HepG2 (cell line): ENCODE data around the gene CALHM5. TPM values are rescaled to one million over a fixed set of nuclear protein-coding genes. Genes with fewer than 3 reads are reported as not detected.
A peak's percentile ranks its signal among the peaks of the same experiment; 100 is the strongest.

Source experiments
- ATF7-NPFF ChIP-seq: sonication (generic); formaldehyde crosslinking; IDR thresholded peaks from 2 replicates; pipeline ENCODE4 v1.8.1; 2023; ENCODE audit warnings: mild to moderate bottlenecking, low read depth, missing genetic modification reagents, moderate library complexity
- CBFB ChIP-seq: sonication (generic); formaldehyde crosslinking; IDR thresholded peaks from 2 replicates; pipeline ENCODE4 v1.4.0; 2020; ENCODE audit warnings: missing genetic modification reagents
- ELK4 ChIP-seq: sonication (generic); formaldehyde crosslinking; IDR thresholded peaks from 2 replicates; pipeline ENCODE4 v1.9.0; 2021; ENCODE audit warnings: missing genetic modification reagents, borderline replicate concordance
- ETS1 ChIP-seq: sonication (generic); formaldehyde crosslinking; IDR thresholded peaks from 2 replicates; pipeline ENCODE4 v1.4.0; 2020; ENCODE audit warnings: missing genetic modification reagents
- ETV5 ChIP-seq: IDR thresholded peaks from 2 replicates; pipeline ENCODE4 v1.6.1; 2018; ENCODE audit warnings: missing biosample characterization, missing genetic modification reagents, inconsistent platforms, borderline replicate concordance
- FOXM1 ChIP-seq: sonication (generic); formaldehyde crosslinking; IDR thresholded peaks from 2 replicates; pipeline ENCODE4 v1.5.0; 2020; ENCODE audit warnings: missing genetic modification reagents
- FUBP1 ChIP-seq: sonication (generic); formaldehyde crosslinking; IDR thresholded peaks from 2 replicates; pipeline ENCODE4 v1.5.1; 2020; ENCODE audit warnings: missing genetic modification reagents, mild to moderate bottlenecking, borderline replicate concordance
- HCFC1 ChIP-seq: fragments of 150-350 bp; IDR thresholded peaks from 2 replicates; pipeline ENCODE4 v1.6.1; 2014; ENCODE audit warnings: low read depth, low read length
- MAX ChIP-seq: IDR thresholded peaks from 2 replicates; pipeline ENCODE4 v1.6.1; 2012; ENCODE audit warnings: inconsistent platforms
- MYC ChIP-seq: sonication (generic); formaldehyde crosslinking; IDR thresholded peaks from 2 replicates; pipeline ENCODE4 v1.9.0; 2021; ENCODE audit warnings: missing genetic modification reagents, borderline replicate concordance
- RAD51 ChIP-seq: fragments of 450-650 bp; IDR thresholded peaks from 2 replicates; pipeline ENCODE4 v1.6.1; 2016; ENCODE audit warnings: borderline replicate concordance
- SNRNP70 ChIP-seq: fragments of 200-400 bp; formaldehyde crosslinking; IDR thresholded peaks from 2 replicates; pipeline ENCODE4 v1.6.1; 2017; ENCODE audit warnings: mild to moderate bottlenecking, low read depth, low read length, moderate library complexity
- TBX2 ChIP-seq: sonication (generic); formaldehyde crosslinking; IDR thresholded peaks from 2 replicates; pipeline ENCODE4 v1.5.0; 2020; ENCODE audit warnings: missing genetic modification reagents, mild to moderate bottlenecking, borderline replicate concordance
- TOPORS ChIP-seq: sonication (generic); formaldehyde crosslinking; IDR thresholded peaks from 2 replicates; pipeline ENCODE4 v1.8.0; 2023; ENCODE audit warnings: mild to moderate bottlenecking, missing genetic modification reagents
- ZGPAT ChIP-seq: IDR thresholded peaks from 2 replicates; pipeline ENCODE4 v1.6.1; 2016; ENCODE audit warnings: mild to moderate bottlenecking
- ZNF121 ChIP-seq: sonication (generic); formaldehyde crosslinking; IDR thresholded peaks from 2 replicates; pipeline ENCODE4 v1.5.0; 2020; ENCODE audit warnings: mild to moderate bottlenecking, missing genetic modification reagents
- ZNF160 ChIP-seq: sonication (generic); formaldehyde crosslinking; IDR thresholded peaks from 2 replicates; pipeline ENCODE4 v1.8.0; 2022; ENCODE audit warnings: mild to moderate bottlenecking, inconsistent platforms, missing genetic modification reagents
- ZNF17 ChIP-seq: sonication (generic); formaldehyde crosslinking; IDR thresholded peaks from 2 replicates; pipeline ENCODE4 v1.5.0; 2020; ENCODE audit warnings: mild to moderate bottlenecking, missing genetic modification reagents
- ZNF296 ChIP-seq: sonication (generic); formaldehyde crosslinking; conservative IDR thresholded peaks from 2 replicates; pipeline ENCODE4 v1.5.0; 2020; ENCODE audit warnings: mild to moderate bottlenecking, missing genetic modification reagents
- ZNF737 ChIP-seq: sonication (generic); formaldehyde crosslinking; IDR thresholded peaks from 2 replicates; pipeline ENCODE4 v1.5.0; 2020; ENCODE audit warnings: missing genetic modification reagents, mild to moderate bottlenecking, borderline replicate concordance
- ZNF770 ChIP-seq: sonication (generic); formaldehyde crosslinking; IDR thresholded peaks from 2 replicates; pipeline ENCODE4 v1.5.0; 2020; ENCODE audit warnings: mild to moderate bottlenecking, missing genetic modification reagents
- ZNF775 ChIP-seq: sonication (generic); formaldehyde crosslinking; IDR thresholded peaks from 2 replicates; pipeline ENCODE4 v1.4.0; 2020; ENCODE audit warnings: missing genetic modification reagents, mild to moderate bottlenecking, moderate library complexity, borderline replicate concordance
- polyA plus RNA-seq, 8 experiments: library from polyadenylated mRNA; depleted of rRNA in 3 of 8; stranded (reverse) in 7 of 8; unstranded in 1 of 8; fragments of >200 nt; fragmentation: Illumina TruSeq in 4 of 8; extraction: Trizol in 4 of 8; gene quantifications; 2 replicates each; pipeline versions ENCODE4 v1.2.1 to v1.2.3, GENCODE V29; 2011 to 2016; ENCODE audit warnings: low read depth in 4 of 8, missing spikeins in 1 of 8, mixed read lengths in 1 of 8; ENCODE audit not compliant: insufficient read depth in 1 of 8
- total RNA-seq, 5 experiments: library from RNA; depleted of rRNA; stranded (reverse); fragments of >200 nt; fragmentation: Illumina TruSeq; extraction: Trizol; gene quantifications; 2 replicates each; pipeline ENCODE4 v1.2.3, GENCODE V29; 2016; ENCODE audit warnings: low read depth in 1 of 5

CALHM5 gene
- total and polyA plus RNA-seq, 2 of the 13 experiments (the other 11 are each of a cell fraction or from before 2014, with no cell fraction given) = not detected

- TF ChIP-seq ELK4 (CRISPR knock-in tag) = no peak
- no peak for TF ChIP-seq FUBP1
- TF ChIP-seq ZNF160 = peak; percentile 95
- peak; percentile 92 for TF ChIP-seq ZNF770 (CRISPR knock-in tag)
- no peak for TF ChIP-seq FOXM1 (CRISPR knock-in tag)
- TF ChIP-seq SNRNP70 = no peak
- peak; percentile 83 for TF ChIP-seq MAX
- peak; percentile 97 for TF ChIP-seq CBFB (CRISPR knock-in tag)
- peak; percentile 95 for TF ChIP-seq MYC (CRISPR knock-in tag)
- peak; percentile 95 for TF ChIP-seq ATF7-NPFF (CRISPR knock-in tag)
- TF ChIP-seq HCFC1 = peak; percentile 91
- TF ChIP-seq ZNF17 (CRISPR knock-in tag) = no peak
- TF ChIP-seq ETV5 (CRISPR knock-in tag) = peak; percentile 82
- peak; percentile 93 for TF ChIP-seq ZNF737 (CRISPR knock-in tag)
- peak; percentile 80 for TF ChIP-seq ZNF121 (CRISPR knock-in tag)
- TF ChIP-seq TOPORS (CRISPR knock-in tag) = peak; percentile 99
- TF ChIP-seq ZNF296 (CRISPR knock-in tag) = peak; percentile 65; the same call in 1 of the 2 replicates
- no peak for TF ChIP-seq RAD51
- peak; percentile 100 for TF ChIP-seq ZGPAT
- no peak; the same call in 1 of the 2 replicates for TF ChIP-seq ETS1 (CRISPR knock-in tag)
- TF ChIP-seq TBX2 (CRISPR knock-in tag) = peak; percentile 98
- no peak for TF ChIP-seq ZNF775
Measured at GRCh38 chr6:116570856-116571682, 59.6 kb downstream of the CALHM5 start, which contains the start of gene RWDD1 (continued).
